ENCODE data around the gene DRAM1.

GRCh38 chr12:101862245-101862644 is 15.1 kb upstream of the DRAM1 start:
- no peak for TF ChIP-seq CTCF (IDR thresholded peaks at IDR 0.05)
- TF ChIP-seq POLR2A (IDR thresholded peaks at IDR 0.05) = no peak
- TF ChIP-seq POLR2AphosphoS5 (IDR thresholded peaks at IDR 0.05) = no peak

Measured in transverse colon (tissue), 4 donors.